Measurements from ENCODE around the gene ENOX1.
"Not testable (repeated sequence)": the region's sequence is repeated elsewhere in the genome, so short reads cannot be mapped to it uniquely, and the experiment has no call there.

The ENOX1 gene

DNA sequence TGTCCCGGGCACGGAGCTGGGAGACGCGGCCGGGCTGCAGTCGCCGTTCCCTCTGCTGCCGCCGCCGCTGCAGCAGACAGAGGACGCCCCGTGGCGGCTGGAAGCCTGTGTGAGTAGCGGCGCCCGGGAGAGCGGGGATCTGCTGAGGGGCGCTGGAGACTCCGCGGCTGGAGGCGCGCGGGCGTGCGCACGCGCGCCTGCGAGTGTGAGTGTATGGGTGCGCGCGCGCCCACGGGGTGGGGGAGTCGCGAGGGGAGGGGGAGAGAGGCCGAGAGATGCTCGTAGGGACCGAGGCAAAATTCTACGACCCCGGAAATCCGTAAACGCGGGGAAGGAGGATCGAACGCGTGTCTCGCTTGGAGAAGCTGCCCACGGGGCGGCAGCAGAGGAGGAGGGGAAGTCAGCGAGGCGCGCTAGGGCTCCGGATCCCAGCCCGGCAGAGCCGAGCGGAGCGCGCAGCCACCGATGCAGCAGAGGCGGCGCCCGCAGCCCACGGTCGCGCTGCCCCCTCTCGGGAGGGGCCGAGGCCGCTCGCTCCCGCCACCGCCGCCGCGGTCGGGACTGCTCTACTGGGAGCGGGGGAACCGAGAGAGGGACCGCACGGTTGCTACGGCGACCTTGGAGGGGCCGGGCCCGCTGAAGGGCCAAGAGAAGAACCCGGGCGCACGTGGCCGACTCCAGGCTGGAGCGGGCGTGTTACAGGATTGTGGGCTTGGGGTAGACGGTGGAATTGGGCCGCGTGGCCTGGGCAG is at the start of gene ENOX1:
Gene ENOX1, minus strand, starts transcription at position 207 of the 752 bp plus-strand sequence.
- no peak for DNase-seq (ENCODE audit: low read depth)

GRCh38 chr13:43835701-43836100 is 48.9 kb upstream of the ENOX1 start:
- no peak for DNase-seq (ENCODE audit: low read depth)

- DNase-seq (ENCODE audit: low read depth) = no peak
These were observed 44.3 kb upstream of the ENOX1 start for GRCh38 chr13:43831088-43831487.

- no peak for DNase-seq (ENCODE audit: low read depth)
These were observed 43.7 kb upstream of the ENOX1 start for GRCh38 chr13:43830497-43830881.

DNA sequence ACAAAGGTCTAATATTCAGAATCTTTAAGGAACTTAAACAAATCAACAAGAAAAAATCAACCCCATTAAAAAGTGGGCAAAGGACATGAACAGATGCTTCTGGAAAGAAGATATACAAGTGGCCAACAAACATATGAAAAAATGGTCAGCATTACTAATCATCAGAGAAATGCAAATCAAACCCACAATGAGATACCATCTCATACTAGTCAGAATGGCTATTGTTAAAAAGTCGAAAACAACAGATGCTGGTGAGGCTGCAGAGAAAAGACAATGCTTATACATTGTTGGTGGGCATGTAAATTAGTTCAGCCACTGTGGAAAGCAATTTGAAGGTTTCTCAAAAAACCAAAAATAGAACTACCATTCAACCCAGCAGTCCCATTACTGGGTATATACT is 37.9 kb upstream of the ENOX1 start:
- not testable (repeated sequence) for DNase-seq (ENCODE audit: low read depth)

GRCh38 chr13:43822969-43823368 is 36.2 kb upstream of the ENOX1 start:
- DNase-seq (ENCODE audit: low read depth) = no peak

GRCh38 chr13:43816401-43816889 is 29.7 kb upstream of the ENOX1 start:
- no peak for DNase-seq (ENCODE audit: low read depth)

DNA sequence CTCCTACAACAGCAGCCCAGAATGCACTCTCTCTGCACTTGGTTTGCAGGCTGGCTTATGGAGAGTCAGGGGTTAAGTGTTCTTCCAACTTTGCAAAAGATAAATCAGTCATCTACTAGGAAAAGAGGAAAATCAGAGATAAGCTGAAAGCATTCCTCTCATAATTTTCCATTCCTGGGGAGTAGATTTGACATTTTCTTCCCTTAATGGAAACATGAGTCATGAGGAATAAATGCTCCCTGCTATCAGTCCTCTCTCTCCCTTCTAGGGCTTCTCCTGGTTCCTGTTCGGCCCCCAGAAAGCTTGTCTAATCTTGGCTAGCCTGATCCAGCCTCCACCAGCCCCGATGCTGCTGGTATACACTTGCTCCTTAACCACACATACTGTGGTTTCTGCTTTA is 28.4 kb upstream of the ENOX1 start:
- no peak for DNase-seq (ENCODE audit: low read depth)

GRCh38 chr13:43808676-43809075 is 21.9 kb upstream of the ENOX1 start:
- no peak for DNase-seq (ENCODE audit: low read depth)

- no peak for DNase-seq (ENCODE audit: low read depth)
These were observed 18.9 kb upstream of the ENOX1 start for GRCh38 chr13:43805681-43806128.

DNA sequence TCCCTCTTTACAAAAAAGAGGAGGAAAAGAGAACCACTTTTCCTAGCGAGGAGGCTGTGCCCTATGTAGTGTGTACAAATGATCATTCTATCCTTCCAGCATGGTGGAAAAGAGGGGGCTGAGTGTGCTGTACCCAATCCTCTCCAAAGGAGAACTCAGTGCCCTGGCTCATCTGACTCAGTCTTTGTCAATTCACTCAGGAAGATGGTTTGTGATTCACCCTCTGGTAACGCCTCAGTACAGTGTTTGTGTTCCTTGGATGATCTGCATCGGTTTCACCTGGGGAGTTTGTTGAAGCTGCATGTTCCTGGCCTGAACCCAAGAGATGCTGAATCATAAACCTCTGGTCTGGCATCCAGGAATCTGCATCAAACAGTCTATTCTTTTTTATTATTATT is 18.3 kb upstream of the ENOX1 start:
- no peak for DNase-seq (ENCODE audit: low read depth)

GRCh38 chr13:43804461-43805070 is 17.8 kb upstream of the ENOX1 start:
- DNase-seq (ENCODE audit: low read depth) = no peak

DNA sequence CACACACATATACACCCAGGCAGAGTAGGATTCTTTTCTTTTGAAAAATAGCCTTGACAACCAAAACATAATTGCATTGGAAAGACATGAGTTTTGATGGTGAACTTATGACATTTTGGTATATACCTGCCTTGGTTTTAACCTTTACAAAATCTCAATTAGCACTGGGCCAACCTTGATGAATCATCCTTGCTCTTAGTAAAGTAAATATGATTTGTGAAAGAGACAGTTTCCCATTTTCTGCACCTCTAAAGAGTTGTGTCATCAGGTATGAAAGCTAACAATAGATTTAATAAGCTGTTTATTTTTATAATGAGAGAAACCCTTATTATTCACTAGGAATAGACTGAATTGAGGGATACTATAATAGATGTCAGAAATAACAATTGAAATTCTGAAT is 15.7 kb upstream of the ENOX1 start:
- no peak for DNase-seq (ENCODE audit: low read depth)

DNA sequence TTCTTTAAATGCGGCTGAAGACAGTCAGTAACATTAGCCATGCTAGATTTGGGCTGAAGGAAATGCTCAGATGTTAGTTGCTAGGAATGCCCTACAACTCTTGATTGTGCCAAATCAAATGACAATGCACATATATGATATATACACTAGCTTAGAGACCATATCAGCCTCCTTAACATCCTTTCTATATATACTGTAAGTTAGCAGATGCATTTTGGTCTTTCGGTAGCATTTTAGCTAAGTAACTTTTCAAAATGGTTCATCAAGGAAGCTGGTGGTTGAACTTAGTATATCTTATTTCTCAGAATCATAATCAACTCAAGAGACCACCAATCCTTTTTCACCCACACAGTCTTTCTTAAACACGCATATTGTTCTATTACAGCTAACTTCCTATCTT is 14.1 kb upstream of the ENOX1 start:
- DNase-seq (ENCODE audit: low read depth) = no peak

GRCh38 chr13:43799191-43799590 is 12.4 kb upstream of the ENOX1 start:
- no peak for DNase-seq (ENCODE audit: low read depth)

DNA sequence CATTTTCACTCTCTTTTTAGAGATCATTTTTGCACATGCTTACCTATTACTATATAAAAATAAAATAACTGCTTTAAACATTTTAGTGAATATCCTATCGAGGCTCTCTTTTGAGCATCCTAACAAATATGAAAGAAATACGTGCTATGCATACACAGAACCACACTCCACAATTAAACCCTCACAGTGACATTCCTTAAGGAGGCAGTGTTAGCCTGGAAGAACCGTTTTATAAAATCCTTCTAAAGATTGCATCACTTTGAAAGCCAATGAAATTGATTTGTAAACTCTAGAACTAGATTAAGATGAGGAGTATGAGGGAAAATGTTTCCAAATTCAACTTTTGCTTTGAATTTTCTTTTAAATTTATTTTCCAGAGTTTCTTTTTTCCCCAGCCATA is 11.1 kb upstream of the ENOX1 start:
- no peak for DNase-seq (ENCODE audit: low read depth)

GRCh38 chr13:43797159-43797558 is 10.4 kb upstream of the ENOX1 start:
- no peak for DNase-seq (ENCODE audit: low read depth)

DNA sequence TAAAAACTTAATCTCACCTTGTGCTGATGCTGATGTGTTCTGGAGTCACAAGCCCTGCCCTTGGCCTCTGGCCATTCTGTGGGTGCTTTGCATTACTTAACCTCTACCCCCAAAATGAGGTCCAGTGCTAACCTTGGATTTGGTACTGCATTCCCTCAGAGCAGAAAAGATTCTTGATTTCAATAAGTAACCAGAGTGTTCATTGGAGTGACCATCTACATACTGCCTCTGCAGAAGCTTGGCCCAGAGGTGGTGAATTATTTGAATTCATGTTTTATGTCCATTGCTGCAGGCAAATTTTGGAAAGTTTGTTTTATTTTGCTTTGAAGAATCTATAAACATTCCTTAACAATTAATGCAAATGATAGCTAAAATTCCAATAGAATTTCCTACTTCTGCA is 7.6 kb upstream of the ENOX1 start:
- no peak for DNase-seq (ENCODE audit: low read depth)

DNA sequence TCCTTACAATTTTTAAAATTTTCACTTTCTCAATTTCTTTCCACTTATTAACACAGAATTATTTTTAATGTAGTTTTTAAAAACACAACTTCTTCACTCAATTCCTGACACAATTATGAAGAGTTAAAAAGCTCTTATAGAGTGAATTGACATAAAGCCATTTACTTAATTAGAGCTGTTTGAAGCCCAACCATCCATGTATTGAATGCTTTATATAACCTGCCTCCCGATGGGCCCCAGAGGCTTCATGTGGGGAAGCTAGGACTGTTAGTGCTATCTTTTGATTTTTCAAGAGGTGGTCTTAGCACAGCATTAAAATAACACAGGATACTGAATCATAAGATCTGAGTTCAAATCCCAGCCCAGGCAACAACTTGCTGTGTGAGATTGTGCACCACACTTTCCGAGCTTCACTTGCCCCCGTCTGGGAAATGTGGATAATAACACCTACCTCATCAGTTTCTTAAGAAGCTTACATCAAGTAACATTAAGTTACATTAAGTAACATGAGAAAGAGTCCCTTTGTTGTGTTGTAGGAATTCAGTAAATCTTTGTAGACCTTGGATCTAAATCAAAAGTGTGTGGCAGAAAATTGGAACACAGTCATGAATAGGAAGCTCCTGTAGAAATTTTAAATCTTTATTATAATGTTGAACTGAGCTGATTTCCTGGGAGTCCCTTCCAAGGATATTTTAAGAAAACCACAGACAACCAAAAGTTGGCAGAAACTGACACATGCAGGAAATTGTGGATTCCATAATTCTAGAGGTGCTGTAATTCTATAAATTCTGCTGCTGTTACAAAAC is 5.5 kb upstream of the ENOX1 start:
- no peak for DNase-seq (ENCODE audit: low read depth)

- DNase-seq (ENCODE audit: low read depth) = no peak
These were observed 1.2 kb upstream of the ENOX1 start for GRCh38 chr13:43787997-43788396.

DNA sequence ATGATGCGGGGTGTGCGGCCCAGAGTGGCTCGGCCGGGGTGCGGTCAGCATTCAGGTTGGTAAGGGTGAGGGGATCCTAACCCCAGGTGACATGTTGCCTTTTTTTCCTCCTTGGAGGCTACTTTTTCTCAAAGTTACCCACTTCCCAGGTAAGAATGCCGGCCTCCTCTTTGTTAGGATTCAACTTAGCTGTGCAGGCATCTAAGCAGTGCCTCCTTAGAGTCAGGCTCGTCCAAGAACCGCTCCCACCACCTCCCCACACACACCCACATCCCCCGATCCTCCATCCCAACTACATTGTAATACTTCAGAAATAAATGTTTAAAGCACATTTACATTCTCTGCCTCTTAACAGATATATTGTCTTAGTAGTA is 733 bp upstream of the ENOX1 start:
- no peak for DNase-seq (ENCODE audit: low read depth)

DNA sequence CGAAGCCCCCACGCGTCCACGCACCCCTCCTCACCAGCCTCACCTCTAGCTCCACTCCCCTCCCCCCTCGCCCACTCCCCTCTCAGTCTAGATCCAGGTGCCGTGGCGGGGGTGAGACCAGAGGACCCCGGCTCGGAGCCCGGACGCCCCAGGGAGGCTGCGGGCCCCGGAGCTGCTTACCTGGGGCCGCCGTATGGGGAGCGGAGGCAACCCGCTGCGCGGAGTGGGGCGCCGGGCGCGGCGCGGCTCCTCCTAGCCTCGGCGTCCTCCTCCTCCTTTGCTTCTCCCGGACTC is 353 bp downstream of the ENOX1 start:
- DNase-seq (ENCODE audit: low read depth) = no peak
